Thyroid gland (tissue), 4 donors: Measurements from ENCODE around the gene MRPS27. TPM values are rescaled to one million over a fixed set of nuclear protein-coding genes. Genes with fewer than 3 reads are reported as not detected.

ENCODE experiments used
- DNase-seq, 2 donors: peaks; one replicate each; pipeline ENCODE4 v3.0.0-alpha.2; 2019
- H3K27ac ChIP-seq, 3 donors: fragments of 200-600 bp; sonication (generic); 1 replicate in 2 of 3; 2 replicates in 1 of 3; pipeline ENCODE4 v1.5.1; 2016 to 2019; ENCODE audit warnings: mild to moderate bottlenecking in 1 of 3, moderate library complexity in 1 of 3
- H3K27me3 ChIP-seq: fragments of 200-600 bp; sonication (generic); one replicate; pipeline ENCODE4 v1.5.1; 2019
- H3K36me3 ChIP-seq, 2 donors: fragments of 200-600 bp; sonication (generic); one replicate each; pipeline ENCODE4 v1.5.1; 2016 to 2019
- H3K4me1 ChIP-seq, 2 donors: fragments of 200-600 bp; sonication (generic); one replicate each; pipeline ENCODE4 v1.5.1; 2017 to 2019
- H3K4me3 ChIP-seq, 3 donors: fragments of 200-600 bp; sonication (generic); replicated peaks in 1 of 3; 1 replicate in 2 of 3; 2 replicates in 1 of 3; pipeline ENCODE4 v1.5.1; 2016; ENCODE audit warnings: mild to moderate bottlenecking in 1 of 3
- H3K9me3 ChIP-seq: fragments of 200-600 bp; sonication (generic); one replicate; pipeline ENCODE4 v1.5.1; 2017
- POLR2A ChIP-seq, 2 donors: fragments of 450-650 bp; IDR thresholded peaks; one replicate each; pipeline ENCODE4 v1.6.1; 2017; ENCODE audit warnings: antibody characterized with exemption in 2 of 2, mild to moderate bottlenecking in 2 of 2, moderate library complexity in 1 of 2
- WGBS, 2 donors: methylation state at CpG; one replicate each; pipeline ENCODE4 v1.1.5; 2017; 5-methylcytosine and 5-hydroxymethylcytosine counted together
- intact Hi-C: fragments of 100-400 bp; cut with DNase I; formaldehyde crosslinking; loops from one replicate; pipeline ENCODE4 v1.15.1; 2023
- microRNA-seq: library from miRNA; unstranded; fragments of <30 nt; microRNA quantifications from one replicate; pipeline ENCODE4, GENCODE V29; 2016
- small RNA-seq: library from RNA; depleted of rRNA; stranded (forward); fragments of <200 nt; gene quantifications from one replicate; pipeline ENCODE3, GENCODE V24; 2016
- total RNA-seq, 4 donors: library from RNA; depleted of rRNA; stranded (reverse); fragments of >200 nt; gene quantifications; one replicate each; pipeline ENCODE4 v1.2.3, GENCODE V29; 2016
- TF ChIP-seq, protein P1 (sequence below), 6 experiments: fragments of 200-600 bp in 3 of 6; fragments of 450-650 bp in 3 of 6; sonication (generic) in 3 of 6; IDR thresholded peaks; one replicate each; pipeline ENCODE4 v1.5.1; 2016 to 2019; ENCODE audit warnings: antibody characterized with exemption in 6 of 6, mild to moderate bottlenecking in 2 of 6, inconsistent platforms in 1 of 6, moderate library complexity in 1 of 6

Gene MRPS27
- total RNA-seq, 4 donors from 2014 or later, result 71.4 to 86.1 (median 80.4) TPM

DNA sequence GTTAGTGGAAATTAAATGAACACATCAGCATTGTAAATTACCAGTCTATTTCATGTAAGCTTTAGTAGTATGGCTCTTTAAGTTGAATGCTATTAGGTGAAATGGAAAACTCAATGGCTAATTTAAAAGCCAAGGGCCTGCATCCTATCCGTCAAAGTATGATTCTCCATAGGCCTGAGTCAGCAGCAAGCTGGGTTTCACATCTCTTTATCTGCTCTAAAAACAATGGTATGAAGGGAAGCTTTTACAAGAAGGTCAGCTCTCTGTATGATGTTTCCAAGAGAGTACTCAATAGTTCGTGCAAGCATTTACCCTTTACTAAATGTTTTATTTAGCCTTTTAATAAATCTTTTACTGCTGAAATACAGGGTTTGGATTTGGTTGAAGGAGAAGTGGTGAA is 149.9 kb downstream of the MRPS27 start:
- WGBS, 2 donors, result 55 to 66% methylated on average over 2 of the region's 2 CpGs
- no peak for DNase-seq
- H3K4me1 ChIP-seq, result peaks cover 0 to 5% of the 10 kb centered on the region in 2 donors
- H3K4me3 ChIP-seq, result no peak overlapping the region
- H3K36me3 ChIP-seq, result no peaks in the 10 kb centered on the region
- H3K27ac ChIP-seq, result no peak overlapping the region
- no peaks in the 10 kb centered on the region for H3K9me3 ChIP-seq
- intact Hi-C loops, result no loop called here
- TF ChIP-seq, protein P1, sequence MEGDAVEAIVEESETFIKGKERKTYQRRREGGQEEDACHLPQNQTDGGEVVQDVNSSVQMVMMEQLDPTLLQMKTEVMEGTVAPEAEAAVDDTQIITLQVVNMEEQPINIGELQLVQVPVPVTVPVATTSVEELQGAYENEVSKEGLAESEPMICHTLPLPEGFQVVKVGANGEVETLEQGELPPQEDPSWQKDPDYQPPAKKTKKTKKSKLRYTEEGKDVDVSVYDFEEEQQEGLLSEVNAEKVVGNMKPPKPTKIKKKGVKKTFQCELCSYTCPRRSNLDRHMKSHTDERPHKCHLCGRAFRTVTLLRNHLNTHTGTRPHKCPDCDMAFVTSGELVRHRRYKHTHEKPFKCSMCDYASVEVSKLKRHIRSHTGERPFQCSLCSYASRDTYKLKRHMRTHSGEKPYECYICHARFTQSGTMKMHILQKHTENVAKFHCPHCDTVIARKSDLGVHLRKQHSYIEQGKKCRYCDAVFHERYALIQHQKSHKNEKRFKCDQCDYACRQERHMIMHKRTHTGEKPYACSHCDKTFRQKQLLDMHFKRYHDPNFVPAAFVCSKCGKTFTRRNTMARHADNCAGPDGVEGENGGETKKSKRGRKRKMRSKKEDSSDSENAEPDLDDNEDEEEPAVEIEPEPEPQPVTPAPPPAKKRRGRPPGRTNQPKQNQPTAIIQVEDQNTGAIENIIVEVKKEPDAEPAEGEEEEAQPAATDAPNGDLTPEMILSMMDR (IDR thresholded peaks at IDR 0.05), result no peak
- TF ChIP-seq POLR2A (IDR thresholded peaks at IDR 0.05), result no peak
- H3K27me3 ChIP-seq, result no peaks in the 10 kb centered on the region

Small RNAs within 50 kb of the gene (microRNA-seq; reads per million reads assigned to microRNA genes)
- not detected for gene MIR4803

Small RNAs within 50 kb of the gene (small RNA-seq; reads per million reads assigned to genes)
- gene MIR4803 (not detected), gene RN7SL153P (not detected)

Other genes with a start within 250 kb of the MRPS27 start
- gene MAP1B, start 212.8 kb downstream of the MRPS27 start, total RNA-seq, result 10 to 100 TPM; 40.3 to 94.9 (median 56.3) TPM
- gene PTCD2, start 133 bp upstream of the MRPS27 start, total RNA-seq, result 10 to 100 TPM in 3 of 4 donors, 1 to 10 TPM in 1; 7.8 to 15.9 (median 11.5) TPM
- 10 to 100 TPM in 1 of 4 donors, 1 to 10 TPM in 3; 1.3 to 14.7 (median 3.0) TPM for gene ZNF366, start 187.2 kb upstream of the MRPS27 start, total RNA-seq